CD4-positive, CD25-positive, alpha-beta regulatory T cell (primary cell): ENCODE data around the gene YOD1. TPM values are rescaled to one million over a fixed set of nuclear protein-coding genes. Genes with fewer than 3 reads are reported as not detected.

Experiments
- ATAC-seq, 2 donors: fragments of 150-1000 bp; cut with Tn5 transposase; one replicate each; pipeline ENCODE4 v1.10.0; 2021; ENCODE audit warnings: low read depth in 2 of 2, moderate number of reproducible peaks in 2 of 2, moderate library complexity in 1 of 2
- DNase-seq, 3 donors: peaks; one replicate each; pipeline versions ENCODE4 v3.0.0 to v3.0.0-alpha.2; 2012 to 2022; ENCODE audit warnings: mixed read lengths in 1 of 3
- H3K27ac ChIP-seq: one replicate; pipeline ENCODE4 v1.7.0; 2013; ENCODE audit warnings: mild to moderate bottlenecking, low read length; ENCODE audit not compliant: insufficient read depth, poor library complexity, severe bottlenecking
- H3K27me3 ChIP-seq: one replicate; pipeline ENCODE4 v1.7.0; 2013; ENCODE audit warnings: low read length; ENCODE audit not compliant: control insufficient read depth, insufficient read depth
- H3K36me3 ChIP-seq: one replicate; pipeline ENCODE4 v1.7.0; 2013; ENCODE audit warnings: mild to moderate bottlenecking, low read length, moderate library complexity; ENCODE audit not compliant: control insufficient read depth, insufficient read depth
- H3K4me1 ChIP-seq: 2 replicates; pipeline ENCODE4 v1.7.0; 2013; ENCODE audit warnings: mild to moderate bottlenecking, low read length; ENCODE audit not compliant: insufficient read depth, control insufficient read depth, poor library complexity, severe bottlenecking
- H3K4me3 ChIP-seq: one replicate; pipeline ENCODE4 v1.7.0; 2013; ENCODE audit warnings: low read depth, mild to moderate bottlenecking, low read length, moderate library complexity
- H3K9me3 ChIP-seq, 2 experiments: 1 replicate in 1 of 2; 2 replicates in 1 of 2; pipeline ENCODE4 v1.7.0; 2013; ENCODE audit warnings: low read length in 2 of 2, mild to moderate bottlenecking in 1 of 2, moderate library complexity in 1 of 2; ENCODE audit not compliant: control insufficient read depth in 2 of 2
- H3K27ac Mint-ChIP-seq, 3 donors: one replicate each; pipeline ENCODE4 v1.8.0; 2020 to 2022; ENCODE audit warnings: mild to moderate bottlenecking in 3 of 3, mixed read lengths in 3 of 3, moderate library complexity in 2 of 3
- H3K27me3 Mint-ChIP-seq: one replicate; pipeline ENCODE4 v1.8.0; 2022; ENCODE audit warnings: mild to moderate bottlenecking, mixed read lengths
- H3K36me3 Mint-ChIP-seq: one replicate; pipeline ENCODE4 v1.8.0; 2020; ENCODE audit warnings: mixed read lengths
- H3K4me1 Mint-ChIP-seq, 4 donors: one replicate each; pipeline ENCODE4 v1.8.0; 2020 to 2022; ENCODE audit warnings: mixed read lengths in 4 of 4, mild to moderate bottlenecking in 1 of 4
- H3K4me3 Mint-ChIP-seq, 4 donors: one replicate each; pipeline ENCODE4 v1.8.0; 2020 to 2022; ENCODE audit warnings: mild to moderate bottlenecking in 4 of 4, mixed read lengths in 4 of 4, moderate library complexity in 3 of 4
- H3K9me3 Mint-ChIP-seq, 7 donors: one replicate each; pipeline ENCODE4 v1.8.0; 2020 to 2022; ENCODE audit warnings: mixed read lengths in 7 of 7, mild to moderate bottlenecking in 3 of 7, moderate library complexity in 2 of 7
- polyA plus RNA-seq, 4 donors: library from polyadenylated mRNA; unstranded; fragments of 300-500 nt; fragmentation: Illumina TruSeq; gene quantifications; one replicate each; pipeline ENCODE4 v1.2.3, GENCODE V29; 2021
- total RNA-seq: library from RNA; stranded (reverse); gene quantifications from one replicate; pipeline ENCODE4 v1.2.3, GENCODE V29; 2022

Gene YOD1
- total and polyA plus RNA-seq, 5 donors from 2014 or later, result 0.76 to 10.8 (median 1.1) TPM

GRCh38 chr1:207077470-207078377 is 26.7 kb upstream of the YOD1 start:
- peak; percentile 45 to 85 (median 75) for DNase-seq
- H3K4me1 Mint-ChIP-seq, result no peaks in the 10 kb centered on the region
- Histone ChIP-seq H3K36me3 (no peaks in the 10 kb centered on the region), H3K27me3 (peaks cover 37% of the 10 kb centered on the region), H3K9me3 (no peaks in the 10 kb centered on the region), H3K4me1 (no peaks in the 10 kb centered on the region), H3K27ac (no peak overlapping the region), H3K4me3 (no peak overlapping the region)
- ATAC-seq, result peak; percentile 84 to 89
- H3K4me3 Mint-ChIP-seq, result no peak overlapping the region
- peaks cover 3% of the 10 kb centered on the region for H3K36me3 Mint-ChIP-seq
- H3K27ac Mint-ChIP-seq, result no peak overlapping the region
- H3K9me3 Mint-ChIP-seq, result no peaks in the 10 kb centered on the region
- H3K27me3 Mint-ChIP-seq, result peaks cover 37% of the 10 kb centered on the region

DNA sequence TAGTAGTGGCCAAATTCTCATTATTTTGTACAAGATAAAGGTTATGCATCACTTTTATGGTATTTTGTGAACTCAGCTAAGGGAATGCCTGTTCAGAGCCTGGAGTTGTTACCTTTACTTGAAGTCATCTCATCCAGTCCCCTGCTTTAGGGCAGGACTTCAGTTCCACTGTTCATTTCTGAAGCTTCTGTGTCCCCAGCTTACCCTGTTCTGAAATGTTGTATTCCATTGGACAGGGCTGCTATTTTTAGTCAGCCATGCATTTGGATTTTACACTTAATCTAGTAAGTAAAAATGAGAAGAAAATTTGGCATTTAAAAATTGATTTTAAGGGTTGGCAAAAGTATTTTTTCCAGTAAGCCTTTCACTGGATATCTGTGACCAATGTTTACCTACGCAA is 26.0 kb upstream of the YOD1 start:
- Mint-ChIP-seq H3K4me3 (no peak overlapping the region), H3K36me3 (peaks cover 3% of the 10 kb centered on the region), H3K9me3 (no peaks in the 10 kb centered on the region), H3K27me3 (peaks cover 30% of the 10 kb centered on the region), H3K4me1 (no peaks in the 10 kb centered on the region), H3K27ac (no peak overlapping the region)
- no peaks in the 10 kb centered on the region for H3K9me3 ChIP-seq
- no peaks in the 10 kb centered on the region for H3K4me1 ChIP-seq
- H3K27ac ChIP-seq, result no peak overlapping the region
- H3K4me3 ChIP-seq, result no peak overlapping the region
- no peak for DNase-seq
- peaks cover 31% of the 10 kb centered on the region for H3K27me3 ChIP-seq
- no peak for ATAC-seq
- no peaks in the 10 kb centered on the region for H3K36me3 ChIP-seq

DNA sequence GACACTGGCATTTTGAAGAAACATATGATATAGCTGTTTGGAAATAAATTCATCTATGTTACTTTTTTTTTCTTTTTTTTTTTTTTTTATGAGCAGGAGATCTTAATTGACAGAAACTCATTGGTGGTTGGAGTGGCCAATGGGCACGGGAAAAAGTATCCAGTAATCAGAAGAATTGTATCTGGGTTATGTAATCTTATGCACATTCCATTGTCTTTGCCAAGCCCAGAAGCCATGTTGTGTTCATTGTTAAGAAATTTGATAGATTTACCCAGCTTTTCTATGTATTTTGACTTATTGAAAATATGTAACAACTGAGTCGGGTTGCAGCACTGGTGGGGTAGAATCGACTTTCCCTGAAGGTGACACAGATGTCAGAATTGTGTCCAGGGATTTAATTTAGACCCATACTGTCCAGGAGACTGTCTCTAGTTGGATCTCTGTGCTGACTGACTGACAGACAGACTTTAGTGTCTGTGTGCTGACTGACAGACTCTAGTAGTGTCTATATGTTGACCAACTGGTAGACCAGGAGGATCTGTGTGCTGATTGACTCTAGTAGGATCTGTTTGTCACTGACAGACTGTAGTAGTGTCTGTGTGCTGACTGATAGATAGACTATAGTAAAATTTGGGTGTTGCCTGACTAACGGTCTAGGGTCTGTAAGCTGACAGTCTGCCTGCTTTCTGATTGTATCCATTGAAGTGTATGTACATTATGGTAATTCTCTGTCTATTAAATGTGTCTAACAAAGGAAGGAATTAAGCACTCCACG is 25.4 kb upstream of the YOD1 start:
- peaks cover 24% of the 10 kb centered on the region for H3K27me3 Mint-ChIP-seq
- Histone ChIP-seq H3K4me3 (no peak overlapping the region), H3K27me3 (peaks cover 25% of the 10 kb centered on the region), H3K36me3 (no peaks in the 10 kb centered on the region), H3K9me3 (no peaks in the 10 kb centered on the region), H3K4me1 (no peaks in the 10 kb centered on the region), H3K27ac (no peak overlapping the region)
- no peaks in the 10 kb centered on the region for H3K4me1 Mint-ChIP-seq
- ATAC-seq (no peak), DNase-seq (no peak)
- H3K27ac Mint-ChIP-seq, result no peak overlapping the region
- no peaks in the 10 kb centered on the region for H3K9me3 Mint-ChIP-seq
- H3K36me3 Mint-ChIP-seq, result peaks cover 3% of the 10 kb centered on the region
- no peak overlapping the region for H3K4me3 Mint-ChIP-seq

DNA sequence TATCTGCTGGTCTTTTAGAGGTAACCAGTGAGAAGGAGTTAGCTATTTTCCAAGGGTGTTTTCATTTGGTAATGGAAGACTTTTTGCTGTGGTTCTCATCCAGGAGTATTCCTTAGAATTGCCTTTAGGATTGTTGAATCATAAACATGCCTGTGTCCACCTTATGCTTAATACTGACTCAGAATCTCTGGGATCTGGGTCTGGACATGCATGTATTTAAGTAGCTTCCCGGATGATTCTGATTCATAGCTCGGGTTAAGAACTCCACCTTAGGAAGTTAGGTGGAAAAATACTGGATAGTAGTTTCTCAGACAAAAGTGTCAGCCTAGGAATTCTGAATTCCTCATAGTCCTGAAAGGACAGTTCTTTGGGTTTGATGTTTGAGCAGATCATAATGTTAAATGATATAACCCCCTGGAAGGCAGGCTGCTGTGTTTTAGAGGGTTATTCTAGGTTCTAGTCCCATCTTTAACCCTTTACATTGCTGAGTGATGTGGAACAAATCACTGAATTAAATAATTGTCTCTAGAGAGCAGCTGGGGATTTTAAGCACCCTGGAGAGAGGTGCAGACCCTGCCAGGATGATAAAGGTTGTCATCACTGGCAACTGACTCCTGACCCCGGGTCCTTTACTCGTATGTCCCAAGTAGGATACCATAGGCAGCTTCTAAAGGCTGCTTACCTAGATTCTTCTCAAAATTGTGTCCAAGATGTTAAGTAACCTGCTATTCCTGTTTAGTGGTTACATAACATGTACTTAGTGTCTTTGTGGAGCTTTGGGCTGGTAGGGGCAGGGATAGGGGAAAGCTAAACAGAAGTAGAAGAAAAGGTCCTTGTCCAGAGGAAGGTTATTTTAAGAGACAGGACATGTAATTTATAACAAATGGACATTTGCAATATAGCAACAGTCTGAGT is 23.2 kb upstream of the YOD1 start:
- H3K27ac Mint-ChIP-seq, result no peak overlapping the region
- DNase-seq (no peak), ATAC-seq (no peak)
- H3K4me3 Mint-ChIP-seq, result no peak overlapping the region
- Histone ChIP-seq H3K36me3 (no peaks in the 10 kb centered on the region), H3K27ac (no peak overlapping the region), H3K27me3 (peaks cover 22% of the 10 kb centered on the region), H3K4me3 (no peak overlapping the region), H3K4me1 (no peaks in the 10 kb centered on the region), H3K9me3 (no peaks in the 10 kb centered on the region)
- peaks cover 0 to 2% (median 0%) of the 10 kb centered on the region in 7 donors for H3K9me3 Mint-ChIP-seq
- H3K36me3 Mint-ChIP-seq, result peaks cover 5% of the 10 kb centered on the region
- peaks cover 27% of the 10 kb centered on the region for H3K27me3 Mint-ChIP-seq
- H3K4me1 Mint-ChIP-seq, result peaks cover 0 to 5% (median 2%) of the 10 kb centered on the region in 4 donors

- Histone ChIP-seq H3K36me3 (no peaks in the 10 kb centered on the region), H3K27me3 (peaks cover 22% of the 10 kb centered on the region), H3K4me1 (no peaks in the 10 kb centered on the region), H3K4me3 (no peak overlapping the region), H3K9me3 (no peaks in the 10 kb centered on the region), H3K27ac (no peak overlapping the region)
- Mint-ChIP-seq H3K27me3 (peaks cover 27% of the 10 kb centered on the region), H3K4me3 (no peak overlapping the region), H3K36me3 (peaks cover 8% of the 10 kb centered on the region), H3K4me1 (peaks cover 0 to 5% (median 2%) of the 10 kb centered on the region in 4 donors), H3K9me3 (peaks cover 0 to 2% (median 0%) of the 10 kb centered on the region in 7 donors), H3K27ac (no peak overlapping the region)
- DNase-seq (no peak), ATAC-seq (no peak)
Measured at GRCh38 chr1:207072233-207072632, 21.2 kb upstream of the YOD1 start.

DNA sequence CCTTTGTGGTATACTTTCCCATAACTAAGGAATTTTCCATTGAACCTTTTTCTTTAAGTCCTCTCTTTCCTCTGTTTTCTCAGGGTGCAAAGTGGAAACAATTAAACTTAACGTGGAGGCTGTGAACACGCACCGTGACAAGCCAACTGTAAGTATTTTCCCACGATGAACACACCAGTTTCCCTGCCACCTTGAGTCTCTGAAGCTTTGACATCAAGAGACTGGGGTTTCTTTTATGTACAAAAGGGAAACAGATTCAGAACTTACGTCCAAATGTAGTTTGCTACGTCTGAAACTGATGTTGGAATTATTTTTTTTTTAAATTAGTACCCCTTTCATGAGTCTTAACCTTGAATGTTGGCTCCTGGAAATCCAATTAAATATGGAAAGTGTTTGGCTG is 20.4 kb upstream of the YOD1 start:
- no peak overlapping the region for H3K4me3 Mint-ChIP-seq
- H3K4me1 Mint-ChIP-seq, result peaks cover 0 to 5% (median 2%) of the 10 kb centered on the region in 4 donors
- no peaks in the 10 kb centered on the region for H3K9me3 ChIP-seq
- H3K27ac ChIP-seq, result no peak overlapping the region
- peaks cover 8% of the 10 kb centered on the region for H3K36me3 Mint-ChIP-seq
- H3K4me1 ChIP-seq, result no peaks in the 10 kb centered on the region
- peaks cover 0 to 2% (median 0%) of the 10 kb centered on the region in 7 donors for H3K9me3 Mint-ChIP-seq
- H3K27me3 Mint-ChIP-seq, result peaks cover 27% of the 10 kb centered on the region
- DNase-seq (no peak), ATAC-seq (no peak)
- H3K4me3 ChIP-seq, result no peak overlapping the region
- no peaks in the 10 kb centered on the region for H3K36me3 ChIP-seq
- H3K27me3 ChIP-seq, result peaks cover 16% of the 10 kb centered on the region
- H3K27ac Mint-ChIP-seq, result peak overlapping the region in 1 of 3 donors; percentile 66

- no peak overlapping the region for H3K27ac ChIP-seq
- peak in 1 of 3 donors; percentile 20 for DNase-seq
- H3K27ac Mint-ChIP-seq, result peak overlapping the region in 1 of 3 donors; percentile 66
Measured at GRCh38 chr1:207070811-207071210, 19.8 kb upstream of the YOD1 start.

More at GRCh38 chr1:207070811-207071210, 19.8 kb upstream of the YOD1 start:
- no peak overlapping the region for H3K4me3 Mint-ChIP-seq
- Histone ChIP-seq H3K9me3 (no peaks in the 10 kb centered on the region), H3K27me3 (peaks cover 13% of the 10 kb centered on the region), H3K4me1 (no peaks in the 10 kb centered on the region), H3K4me3 (no peak overlapping the region), H3K36me3 (no peaks in the 10 kb centered on the region)
- ATAC-seq, result no peak
- H3K36me3 Mint-ChIP-seq, result peaks cover 8% of the 10 kb centered on the region
- H3K27me3 Mint-ChIP-seq, result peaks cover 24% of the 10 kb centered on the region
- H3K4me1 Mint-ChIP-seq, result peaks cover 0 to 5% (median 2%) of the 10 kb centered on the region in 4 donors
- peaks cover 0 to 2% (median 0%) of the 10 kb centered on the region in 7 donors for H3K9me3 Mint-ChIP-seq
